ENCODE data around the gene NEURL1. TPM values are rescaled to one million over a fixed set of nuclear protein-coding genes. Genes with fewer than 3 reads are reported as not detected.

NEURL1 gene
- total and polyA plus RNA-seq, 10 of the 15 experiments (the other 5 are each of a cell fraction or from before 2014, with no cell fraction given) = 0.02 to 0.05 (median 0.05) TPM; not detected in 6

DNA sequence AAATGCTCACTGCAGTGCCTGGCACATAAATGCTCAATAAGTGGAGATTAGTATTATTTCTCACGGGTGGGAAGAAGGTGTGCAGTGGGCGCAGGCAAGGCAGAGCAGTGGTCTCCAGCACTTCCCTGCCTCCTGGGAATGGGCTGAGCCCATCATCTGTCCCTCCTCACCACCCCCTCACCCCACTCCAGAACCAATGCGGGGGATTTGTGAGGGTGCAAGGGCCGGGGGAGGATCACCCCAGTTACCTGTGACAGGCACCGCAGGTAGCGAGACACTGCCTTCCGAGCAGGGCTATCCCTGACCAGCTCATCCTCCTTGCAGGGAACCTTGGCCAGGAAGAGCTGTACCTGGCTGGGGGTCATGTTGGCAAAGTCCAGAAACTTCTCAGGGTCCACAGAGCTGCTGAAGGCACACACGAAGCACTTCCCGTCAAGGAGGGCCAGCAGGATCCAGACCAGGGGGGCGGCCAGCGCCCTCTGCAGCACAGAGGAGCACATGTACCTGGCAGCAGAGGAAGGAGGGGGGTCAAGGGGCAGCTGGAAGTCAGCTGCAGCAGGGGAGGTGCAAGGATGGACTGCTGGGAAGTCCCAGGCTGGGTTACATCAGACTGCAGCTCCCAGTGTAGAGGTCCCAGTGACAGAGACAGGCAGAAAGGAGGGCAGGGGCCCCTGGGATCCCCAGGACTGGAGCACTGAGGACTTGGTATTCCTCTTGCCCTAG is 17.3 kb upstream of the NEURL1 start (continued):
- TF ChIP-seq, protein P1, sequence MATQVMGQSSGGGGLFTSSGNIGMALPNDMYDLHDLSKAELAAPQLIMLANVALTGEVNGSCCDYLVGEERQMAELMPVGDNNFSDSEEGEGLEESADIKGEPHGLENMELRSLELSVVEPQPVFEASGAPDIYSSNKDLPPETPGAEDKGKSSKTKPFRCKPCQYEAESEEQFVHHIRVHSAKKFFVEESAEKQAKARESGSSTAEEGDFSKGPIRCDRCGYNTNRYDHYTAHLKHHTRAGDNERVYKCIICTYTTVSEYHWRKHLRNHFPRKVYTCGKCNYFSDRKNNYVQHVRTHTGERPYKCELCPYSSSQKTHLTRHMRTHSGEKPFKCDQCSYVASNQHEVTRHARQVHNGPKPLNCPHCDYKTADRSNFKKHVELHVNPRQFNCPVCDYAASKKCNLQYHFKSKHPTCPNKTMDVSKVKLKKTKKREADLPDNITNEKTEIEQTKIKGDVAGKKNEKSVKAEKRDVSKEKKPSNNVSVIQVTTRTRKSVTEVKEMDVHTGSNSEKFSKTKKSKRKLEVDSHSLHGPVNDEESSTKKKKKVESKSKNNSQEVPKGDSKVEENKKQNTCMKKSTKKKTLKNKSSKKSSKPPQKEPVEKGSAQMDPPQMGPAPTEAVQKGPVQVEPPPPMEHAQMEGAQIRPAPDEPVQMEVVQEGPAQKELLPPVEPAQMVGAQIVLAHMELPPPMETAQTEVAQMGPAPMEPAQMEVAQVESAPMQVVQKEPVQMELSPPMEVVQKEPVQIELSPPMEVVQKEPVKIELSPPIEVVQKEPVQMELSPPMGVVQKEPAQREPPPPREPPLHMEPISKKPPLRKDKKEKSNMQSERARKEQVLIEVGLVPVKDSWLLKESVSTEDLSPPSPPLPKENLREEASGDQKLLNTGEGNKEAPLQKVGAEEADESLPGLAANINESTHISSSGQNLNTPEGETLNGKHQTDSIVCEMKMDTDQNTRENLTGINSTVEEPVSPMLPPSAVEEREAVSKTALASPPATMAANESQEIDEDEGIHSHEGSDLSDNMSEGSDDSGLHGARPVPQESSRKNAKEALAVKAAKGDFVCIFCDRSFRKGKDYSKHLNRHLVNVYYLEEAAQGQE (IDR thresholded peaks at IDR 0.05; ENCODE audit: low read depth, low read length) = no peak
- TF ChIP-seq, protein P2, sequence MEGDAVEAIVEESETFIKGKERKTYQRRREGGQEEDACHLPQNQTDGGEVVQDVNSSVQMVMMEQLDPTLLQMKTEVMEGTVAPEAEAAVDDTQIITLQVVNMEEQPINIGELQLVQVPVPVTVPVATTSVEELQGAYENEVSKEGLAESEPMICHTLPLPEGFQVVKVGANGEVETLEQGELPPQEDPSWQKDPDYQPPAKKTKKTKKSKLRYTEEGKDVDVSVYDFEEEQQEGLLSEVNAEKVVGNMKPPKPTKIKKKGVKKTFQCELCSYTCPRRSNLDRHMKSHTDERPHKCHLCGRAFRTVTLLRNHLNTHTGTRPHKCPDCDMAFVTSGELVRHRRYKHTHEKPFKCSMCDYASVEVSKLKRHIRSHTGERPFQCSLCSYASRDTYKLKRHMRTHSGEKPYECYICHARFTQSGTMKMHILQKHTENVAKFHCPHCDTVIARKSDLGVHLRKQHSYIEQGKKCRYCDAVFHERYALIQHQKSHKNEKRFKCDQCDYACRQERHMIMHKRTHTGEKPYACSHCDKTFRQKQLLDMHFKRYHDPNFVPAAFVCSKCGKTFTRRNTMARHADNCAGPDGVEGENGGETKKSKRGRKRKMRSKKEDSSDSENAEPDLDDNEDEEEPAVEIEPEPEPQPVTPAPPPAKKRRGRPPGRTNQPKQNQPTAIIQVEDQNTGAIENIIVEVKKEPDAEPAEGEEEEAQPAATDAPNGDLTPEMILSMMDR (IDR thresholded peaks at IDR 0.05 in 2 of 3, conservative IDR thresholded peaks at IDR 0.05 in 1 of 3; ENCODE audit: control insufficient read depth in 2 of 3, extremely low read depth in 1 of 3, insufficient read depth in 1 of 3, low read depth in 3 of 3, low read length in 3 of 3) = peak; percentile 55 to 80 (median 67)
- TF ChIP-seq POLR2AphosphoS2 (IDR thresholded peaks at IDR 0.05; ENCODE audit: low read depth, low read length) (no peak), ZNF207 (IDR thresholded peaks at IDR 0.05; ENCODE audit: borderline replicate concordance) (no peak), LARP7 (IDR thresholded peaks at IDR 0.05) (no peak), ZZZ3 (IDR thresholded peaks at IDR 0.05; ENCODE audit: control insufficient read depth, insufficient read length, low read depth) (no peak), EED (IDR thresholded peaks at IDR 0.05; ENCODE audit: low read depth) (no peak), NRF1 (conservative IDR thresholded peaks at IDR 0.05; ENCODE audit: low read depth, low read length) (no peak), JUND (IDR thresholded peaks at IDR 0.05; ENCODE audit: low read depth, low read length) (no peak), SUZ12 (IDR thresholded peaks at IDR 0.05; ENCODE audit: unreplicated experiment) (no peak)
- TF ChIP-seq, protein P3, sequence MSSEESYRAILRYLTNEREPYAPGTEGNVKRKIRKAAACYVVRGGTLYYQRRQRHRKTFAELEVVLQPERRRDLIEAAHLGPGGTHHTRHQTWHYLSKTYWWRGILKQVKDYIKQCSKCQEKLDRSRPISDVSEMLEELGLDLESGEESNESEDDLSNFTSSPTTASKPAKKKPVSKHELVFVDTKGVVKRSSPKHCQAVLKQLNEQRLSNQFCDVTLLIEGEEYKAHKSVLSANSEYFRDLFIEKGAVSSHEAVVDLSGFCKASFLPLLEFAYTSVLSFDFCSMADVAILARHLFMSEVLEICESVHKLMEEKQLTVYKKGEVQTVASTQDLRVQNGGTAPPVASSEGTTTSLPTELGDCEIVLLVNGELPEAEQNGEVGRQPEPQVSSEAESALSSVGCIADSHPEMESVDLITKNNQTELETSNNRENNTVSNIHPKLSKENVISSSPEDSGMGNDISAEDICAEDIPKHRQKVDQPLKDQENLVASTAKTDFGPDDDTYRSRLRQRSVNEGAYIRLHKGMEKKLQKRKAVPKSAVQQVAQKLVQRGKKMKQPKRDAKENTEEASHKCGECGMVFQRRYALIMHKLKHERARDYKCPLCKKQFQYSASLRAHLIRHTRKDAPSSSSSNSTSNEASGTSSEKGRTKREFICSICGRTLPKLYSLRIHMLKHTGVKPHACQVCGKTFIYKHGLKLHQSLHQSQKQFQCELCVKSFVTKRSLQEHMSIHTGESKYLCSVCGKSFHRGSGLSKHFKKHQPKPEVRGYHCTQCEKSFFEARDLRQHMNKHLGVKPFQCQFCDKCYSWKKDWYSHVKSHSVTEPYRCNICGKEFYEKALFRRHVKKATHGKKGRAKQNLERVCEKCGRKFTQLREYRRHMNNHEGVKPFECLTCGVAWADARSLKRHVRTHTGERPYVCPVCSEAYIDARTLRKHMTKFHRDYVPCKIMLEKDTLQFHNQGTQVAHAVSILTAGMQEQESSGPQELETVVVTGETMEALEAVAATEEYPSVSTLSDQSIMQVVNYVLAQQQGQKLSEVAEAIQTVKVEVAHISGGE (CRISPR knock-in tag; IDR thresholded peaks at IDR 0.05) = no peak
- TF ChIP-seq, protein P4, sequence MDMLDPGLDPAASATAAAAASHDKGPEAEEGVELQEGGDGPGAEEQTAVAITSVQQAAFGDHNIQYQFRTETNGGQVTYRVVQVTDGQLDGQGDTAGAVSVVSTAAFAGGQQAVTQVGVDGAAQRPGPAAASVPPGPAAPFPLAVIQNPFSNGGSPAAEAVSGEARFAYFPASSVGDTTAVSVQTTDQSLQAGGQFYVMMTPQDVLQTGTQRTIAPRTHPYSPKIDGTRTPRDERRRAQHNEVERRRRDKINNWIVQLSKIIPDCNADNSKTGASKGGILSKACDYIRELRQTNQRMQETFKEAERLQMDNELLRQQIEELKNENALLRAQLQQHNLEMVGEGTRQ (IDR thresholded peaks at IDR 0.05; ENCODE audit: borderline replicate concordance, low read depth, low read length) = no peak
- TF ChIP-seq, protein P5, sequence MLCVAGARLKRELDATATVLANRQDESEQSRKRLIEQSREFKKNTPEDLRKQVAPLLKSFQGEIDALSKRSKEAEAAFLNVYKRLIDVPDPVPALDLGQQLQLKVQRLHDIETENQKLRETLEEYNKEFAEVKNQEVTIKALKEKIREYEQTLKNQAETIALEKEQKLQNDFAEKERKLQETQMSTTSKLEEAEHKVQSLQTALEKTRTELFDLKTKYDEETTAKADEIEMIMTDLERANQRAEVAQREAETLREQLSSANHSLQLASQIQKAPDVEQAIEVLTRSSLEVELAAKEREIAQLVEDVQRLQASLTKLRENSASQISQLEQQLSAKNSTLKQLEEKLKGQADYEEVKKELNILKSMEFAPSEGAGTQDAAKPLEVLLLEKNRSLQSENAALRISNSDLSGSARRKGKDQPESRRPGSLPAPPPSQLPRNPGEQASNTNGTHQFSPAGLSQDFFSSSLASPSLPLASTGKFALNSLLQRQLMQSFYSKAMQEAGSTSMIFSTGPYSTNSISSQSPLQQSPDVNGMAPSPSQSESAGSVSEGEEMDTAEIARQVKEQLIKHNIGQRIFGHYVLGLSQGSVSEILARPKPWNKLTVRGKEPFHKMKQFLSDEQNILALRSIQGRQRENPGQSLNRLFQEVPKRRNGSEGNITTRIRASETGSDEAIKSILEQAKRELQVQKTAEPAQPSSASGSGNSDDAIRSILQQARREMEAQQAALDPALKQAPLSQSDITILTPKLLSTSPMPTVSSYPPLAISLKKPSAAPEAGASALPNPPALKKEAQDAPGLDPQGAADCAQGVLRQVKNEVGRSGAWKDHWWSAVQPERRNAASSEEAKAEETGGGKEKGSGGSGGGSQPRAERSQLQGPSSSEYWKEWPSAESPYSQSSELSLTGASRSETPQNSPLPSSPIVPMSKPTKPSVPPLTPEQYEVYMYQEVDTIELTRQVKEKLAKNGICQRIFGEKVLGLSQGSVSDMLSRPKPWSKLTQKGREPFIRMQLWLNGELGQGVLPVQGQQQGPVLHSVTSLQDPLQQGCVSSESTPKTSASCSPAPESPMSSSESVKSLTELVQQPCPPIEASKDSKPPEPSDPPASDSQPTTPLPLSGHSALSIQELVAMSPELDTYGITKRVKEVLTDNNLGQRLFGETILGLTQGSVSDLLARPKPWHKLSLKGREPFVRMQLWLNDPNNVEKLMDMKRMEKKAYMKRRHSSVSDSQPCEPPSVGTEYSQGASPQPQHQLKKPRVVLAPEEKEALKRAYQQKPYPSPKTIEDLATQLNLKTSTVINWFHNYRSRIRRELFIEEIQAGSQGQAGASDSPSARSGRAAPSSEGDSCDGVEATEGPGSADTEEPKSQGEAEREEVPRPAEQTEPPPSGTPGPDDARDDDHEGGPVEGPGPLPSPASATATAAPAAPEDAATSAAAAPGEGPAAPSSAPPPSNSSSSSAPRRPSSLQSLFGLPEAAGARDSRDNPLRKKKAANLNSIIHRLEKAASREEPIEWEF (IDR thresholded peaks at IDR 0.05; ENCODE audit: insufficient replicate concordance, low read depth, low read length) = no peak

All from GM12878 (cell line).